GM10847 (cell line): Measurements from ENCODE around the gene MGAT3.
A peak's percentile ranks its signal among the peaks of the same experiment; 100 is the strongest.

ENCODE experiments used
- POLR2A ChIP-seq: IDR thresholded peaks from 2 replicates; pipeline ENCODE4 v1.6.1; 2011; ENCODE audit not compliant: insufficient read length; ENCODE audit errors: extremely low read depth

Gene MGAT3

GRCh38 chr22:39518144-39518786 lies 61.5 kb downstream of the MGAT3 start:
- TF ChIP-seq POLR2A = no peak

GRCh38 chr22:39518996-39519680 lies 62.3 kb downstream of the MGAT3 start:
- no peak for TF ChIP-seq POLR2A

GRCh38 chr22:39519681-39520225 lies 62.9 kb downstream of the MGAT3 start:
- peak; percentile 78 for TF ChIP-seq POLR2A

- TF ChIP-seq POLR2A = peak; percentile 98
Observed at GRCh38 chr22:39520226-39521105, 63.7 kb downstream of the MGAT3 start, which contains the start of gene ATF4. Gene ATF4 (plus strand): TSS chr22:39520562. CDS start chr22:39521446, 884 bp downstream.

GRCh38 chr22:39522567-39523300 lies 65.9 kb downstream of the MGAT3 start:
- no peak for TF ChIP-seq POLR2A

GRCh38 chr22:39524089-39524752 lies 67.4 kb downstream of the MGAT3 start:
- no peak for TF ChIP-seq POLR2A

- no peak for TF ChIP-seq POLR2A
Observed at GRCh38 chr22:39524753-39525657, 68.2 kb downstream of the MGAT3 start.

GRCh38 chr22:39525658-39525975 lies 68.8 kb downstream of the MGAT3 start:
- no peak for TF ChIP-seq POLR2A

- no peak for TF ChIP-seq POLR2A
Observed at GRCh38 chr22:39526736-39527171, 69.9 kb downstream of the MGAT3 start.

- peak; percentile 13 for TF ChIP-seq POLR2A
Observed at GRCh38 chr22:39527481-39527961, 70.7 kb downstream of the MGAT3 start.

- no peak for TF ChIP-seq POLR2A
Observed at GRCh38 chr22:39528080-39528661, 71.4 kb downstream of the MGAT3 start.

GRCh38 chr22:39528681-39529486 lies 72.1 kb downstream of the MGAT3 start:
- no peak for TF ChIP-seq POLR2A
